GM19351 (cell line): ENCODE results near the gene KRTAP9-7.
"Not testable (repeated sequence)": the region's sequence is repeated elsewhere in the genome, so short reads cannot be mapped to it uniquely, and the experiment has no call there.

Source experiments
- ATAC-seq: cut with Tn5 transposase; IDR thresholded peaks from one replicate; pipeline ENCODE4 v1.9.1; 2021; ENCODE audit warnings: mild to moderate bottlenecking, moderate library complexity; ENCODE audit not compliant: unreplicated experiment

Gene KRTAP9-7

GRCh38 chr17:41271323-41271722, 4.2 kb upstream of the KRTAP9-7 start:
- not testable (repeated sequence) for ATAC-seq

DNA sequence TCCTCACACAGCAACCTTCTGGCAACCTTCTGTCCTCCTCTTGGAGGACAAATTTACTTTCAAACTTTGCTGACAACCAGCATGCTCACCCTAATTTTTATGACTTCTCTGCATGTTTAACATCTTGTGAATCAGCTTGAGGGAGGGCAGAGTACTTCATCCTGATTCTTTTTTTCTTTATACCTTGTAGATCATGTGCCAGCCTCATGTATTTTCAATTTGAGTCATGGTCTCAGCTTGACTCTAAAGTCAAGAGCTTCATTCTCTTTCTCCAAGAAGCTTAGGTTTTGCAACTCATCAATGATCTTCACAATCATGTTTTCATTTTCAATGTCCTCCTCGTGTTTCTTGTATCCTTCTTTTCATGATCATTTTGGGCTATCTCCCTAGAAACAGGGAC, 3.6 kb upstream of the KRTAP9-7 start:
- ATAC-seq = no peak

GRCh38 chr17:41278176-41278955, 2.9 kb downstream of the KRTAP9-7 start:
- ATAC-seq = no peak

DNA sequence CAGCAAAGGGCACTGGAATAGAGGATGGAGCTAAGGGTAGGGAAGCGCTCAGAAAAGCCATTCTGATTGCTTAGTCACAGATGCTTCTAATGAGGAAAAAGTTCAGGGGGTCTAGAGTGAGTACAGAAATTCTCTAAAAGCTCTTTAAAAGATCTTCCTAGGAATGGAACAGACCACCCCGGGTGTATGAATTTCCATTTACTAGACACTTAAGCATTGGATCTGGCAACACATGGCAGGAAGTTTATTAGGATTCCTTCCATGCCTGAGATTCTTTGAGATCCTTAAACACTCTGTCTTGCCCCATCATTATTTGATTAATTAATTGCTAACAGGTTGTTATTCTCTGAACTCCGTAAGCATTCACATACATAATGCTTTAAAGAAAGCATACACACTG, 8.5 kb downstream of the KRTAP9-7 start:
- no peak for ATAC-seq

DNA sequence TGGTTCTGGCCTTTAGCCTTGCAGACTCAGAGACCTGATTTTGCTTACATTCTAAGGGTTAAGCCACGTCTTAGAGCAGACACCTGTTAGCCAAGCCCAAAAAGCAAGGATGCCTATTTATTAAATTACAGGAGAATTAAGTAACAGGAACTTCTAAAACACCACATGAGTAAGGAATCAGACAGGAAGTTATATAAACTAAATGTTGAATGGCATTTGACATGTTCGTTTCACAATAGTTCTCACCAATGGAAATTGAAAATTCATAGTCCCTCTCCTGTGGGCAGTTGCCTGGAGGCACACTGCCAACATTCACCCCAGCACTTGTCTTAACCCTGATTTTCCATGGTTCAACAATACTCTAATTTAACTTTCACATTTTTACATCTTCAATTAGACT, 9.0 kb downstream of the KRTAP9-7 start:
- ATAC-seq = no peak

DNA sequence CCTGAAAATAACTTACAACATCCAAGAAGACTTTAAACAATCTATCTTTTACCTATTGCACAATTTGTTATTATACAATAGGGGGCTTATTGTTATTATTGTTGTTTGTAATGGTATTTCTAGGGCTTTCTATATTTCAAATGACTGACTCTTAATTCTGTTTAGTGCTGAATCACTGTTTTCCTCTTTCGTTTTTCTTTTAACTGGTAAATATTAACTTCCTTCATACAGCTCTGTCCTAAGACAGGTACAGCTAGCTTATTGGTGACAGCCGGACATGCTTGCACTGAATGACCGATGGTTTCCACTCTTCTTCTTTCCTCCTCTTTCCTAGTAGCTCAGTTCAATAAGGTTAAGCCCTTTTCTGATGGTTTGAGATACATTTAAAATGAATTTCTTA, 11.6 kb downstream of the KRTAP9-7 start:
- ATAC-seq = no peak

- no peak for ATAC-seq
Measured at GRCh38 chr17:41294016-41294415, 18.5 kb downstream of the KRTAP9-7 start.

DNA sequence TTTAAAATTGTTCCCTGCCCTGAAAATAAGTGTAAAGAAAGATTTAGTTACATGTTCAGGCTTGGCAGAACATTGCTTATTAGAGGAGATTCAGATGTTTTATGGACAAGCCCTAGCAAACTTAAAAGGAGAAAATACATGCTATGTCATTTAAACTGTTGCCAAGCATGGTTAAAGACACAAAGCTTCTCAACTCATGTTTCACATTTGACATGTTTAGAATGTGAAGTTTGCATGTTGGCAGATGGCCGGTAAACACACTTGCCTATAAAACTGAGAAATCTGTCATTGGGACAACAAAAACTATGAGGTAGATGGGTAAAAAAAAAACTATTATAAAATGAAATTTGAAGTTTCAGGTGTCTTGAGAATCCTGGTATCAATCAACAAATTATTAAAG, 21.3 kb downstream of the KRTAP9-7 start:
- ATAC-seq = no peak

DNA sequence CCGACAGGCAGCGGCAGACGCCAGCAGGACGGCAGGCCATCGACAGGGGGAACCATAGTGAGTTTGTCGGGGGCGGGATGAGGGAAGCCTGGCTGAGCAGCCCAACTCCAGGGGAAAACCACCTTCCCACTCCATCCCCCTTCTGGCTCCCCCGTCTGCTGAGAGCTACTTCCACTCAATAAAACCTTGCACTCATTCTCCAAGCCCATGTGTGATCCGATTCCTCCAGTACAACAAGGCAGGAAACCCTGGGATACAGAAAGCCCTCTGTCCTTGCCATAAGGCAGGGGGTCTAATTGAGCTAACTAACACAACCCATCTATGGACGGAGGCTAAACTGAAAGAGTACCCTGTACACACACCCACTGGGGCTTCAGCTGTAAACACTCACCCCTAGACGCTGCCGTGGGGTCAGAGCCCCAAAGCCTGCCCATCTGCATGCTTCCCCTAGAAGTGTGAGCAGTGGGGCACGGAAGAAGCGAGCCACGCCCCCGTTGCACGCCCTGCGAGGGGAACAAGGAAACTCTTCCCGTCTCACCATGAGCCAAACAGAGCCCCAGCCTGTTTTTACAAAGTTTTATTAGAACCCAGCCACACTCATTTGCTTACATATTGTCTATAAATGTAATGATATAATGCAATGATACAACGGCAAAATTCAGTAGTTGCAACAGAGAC, 23.1 kb downstream of the KRTAP9-7 start:
- ATAC-seq = no peak

DNA sequence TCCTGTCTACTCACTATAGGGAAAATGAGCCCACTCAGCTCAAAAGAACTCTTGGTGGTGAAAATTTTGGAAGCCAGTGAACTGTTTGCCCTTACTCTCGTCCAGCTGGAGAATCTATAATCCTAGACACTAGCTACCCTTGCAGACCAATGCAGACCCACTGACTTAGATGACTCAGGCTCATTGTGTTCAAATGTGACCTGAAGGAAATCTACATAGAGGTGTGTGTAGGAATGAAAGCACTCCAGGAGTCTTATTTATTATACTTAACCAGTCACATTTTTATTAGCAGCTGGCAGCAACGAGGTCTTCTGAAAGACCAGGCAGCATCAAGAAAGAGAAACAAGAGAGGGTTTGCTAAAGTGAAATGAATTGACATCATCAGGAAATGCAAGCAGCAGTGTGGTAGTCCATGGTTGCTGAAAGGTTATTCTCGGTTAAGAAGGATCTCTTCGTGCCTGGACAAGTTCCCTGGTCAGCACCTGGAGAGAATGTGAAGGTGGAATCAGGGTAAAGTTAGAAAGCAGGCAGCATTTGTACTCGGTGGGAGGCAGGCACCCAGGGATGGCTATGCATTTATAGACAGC, 25.8 kb downstream of the KRTAP9-7 start:
- no peak for ATAC-seq

DNA sequence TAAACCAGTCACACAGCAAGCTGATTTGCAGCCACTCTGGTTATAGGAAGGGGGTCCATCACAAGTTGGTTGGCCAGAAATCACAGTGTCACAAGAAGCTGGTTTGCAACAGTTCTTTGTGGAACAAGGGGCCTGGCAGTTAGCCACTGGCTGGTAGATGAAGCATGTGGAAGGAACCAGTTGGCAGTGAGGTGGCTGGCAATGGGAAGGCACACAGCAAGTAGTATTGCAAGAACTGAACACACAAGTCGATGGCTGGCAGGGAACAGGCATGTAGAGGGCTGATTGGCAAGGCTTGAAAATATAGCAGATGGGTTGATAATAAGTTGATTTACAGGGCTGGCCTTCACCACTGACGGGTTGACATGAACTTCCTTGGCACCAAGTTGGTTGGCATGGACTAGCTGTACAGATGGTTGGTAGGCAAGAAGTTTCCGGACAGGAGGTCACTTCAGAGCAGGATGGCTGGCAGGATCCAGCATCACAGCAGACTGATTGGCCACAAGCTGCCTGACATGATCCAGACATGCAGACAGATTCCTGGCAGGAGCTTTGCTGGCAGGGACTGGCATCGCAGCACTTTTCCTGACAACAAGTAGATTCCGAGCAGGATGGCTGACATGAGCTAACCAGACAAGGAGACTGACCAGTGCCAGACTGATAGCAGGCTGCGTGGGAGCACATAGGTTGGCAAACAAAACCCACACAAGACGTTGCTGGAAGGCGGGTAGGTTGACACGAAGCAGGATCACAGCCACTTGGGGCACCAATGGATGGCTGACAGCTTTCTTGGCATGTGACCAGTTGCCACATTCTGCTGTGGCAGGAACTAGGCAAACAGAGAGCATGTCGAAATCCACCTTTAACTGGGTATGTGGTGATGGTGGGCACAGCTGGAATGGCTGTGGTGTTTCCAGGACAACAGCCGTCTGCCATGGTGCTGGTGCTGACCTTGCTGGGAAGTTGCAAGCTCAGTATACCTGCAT, 26.7 kb downstream of the KRTAP9-7 start, which contains the start of gene KRTAP29-1:
Gene KRTAP29-1 (minus strand): TSS at position 936 of the 986 bp plus-strand sequence. CDS start 0 bp downstream, at position 936.
- ATAC-seq = no peak

- ATAC-seq = no peak
Measured at GRCh38 chr17:41302981-41303380, 27.5 kb downstream of the KRTAP9-7 start.

DNA sequence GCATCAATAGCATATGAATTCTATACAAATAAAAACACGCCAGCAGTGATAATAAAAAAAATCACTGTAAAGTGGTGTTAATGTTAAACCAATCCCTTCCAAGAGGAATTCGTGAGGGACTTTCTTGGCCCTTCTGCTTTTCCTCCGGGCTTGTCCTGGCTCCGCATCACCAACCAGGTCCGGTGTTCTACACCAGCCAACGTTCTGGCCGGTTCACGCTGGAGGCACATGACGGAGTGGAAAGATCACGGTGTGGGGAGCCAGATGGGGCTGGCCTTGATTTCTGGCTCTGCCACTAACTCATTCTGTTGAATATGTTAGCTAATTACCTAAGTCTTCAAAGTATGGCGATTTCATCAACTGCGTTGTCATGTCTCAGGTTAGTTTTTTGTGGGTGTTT, 28.6 kb downstream of the KRTAP9-7 start:
- no peak for ATAC-seq

DNA sequence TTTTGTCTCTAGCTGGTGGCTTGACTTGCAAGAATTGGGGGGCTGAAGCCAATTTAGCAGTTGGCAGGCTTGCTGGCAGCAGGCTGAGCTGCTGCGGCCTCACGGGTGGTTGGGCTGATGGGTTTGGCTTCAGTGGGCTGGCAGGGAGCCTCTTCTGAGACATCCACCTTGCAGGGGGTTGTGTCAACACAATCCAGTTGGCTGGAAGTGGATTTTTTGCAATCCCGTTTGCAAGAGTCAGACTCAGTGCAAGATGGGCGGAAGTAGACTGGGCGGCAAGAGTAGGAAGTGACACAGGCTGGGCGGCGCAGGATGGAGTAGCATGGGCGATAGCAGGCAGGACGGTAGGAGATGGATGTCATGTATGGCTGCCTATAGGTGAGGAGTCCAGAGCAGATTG, 32.1 kb downstream of the KRTAP9-7 start:
- ATAC-seq = no peak

DNA sequence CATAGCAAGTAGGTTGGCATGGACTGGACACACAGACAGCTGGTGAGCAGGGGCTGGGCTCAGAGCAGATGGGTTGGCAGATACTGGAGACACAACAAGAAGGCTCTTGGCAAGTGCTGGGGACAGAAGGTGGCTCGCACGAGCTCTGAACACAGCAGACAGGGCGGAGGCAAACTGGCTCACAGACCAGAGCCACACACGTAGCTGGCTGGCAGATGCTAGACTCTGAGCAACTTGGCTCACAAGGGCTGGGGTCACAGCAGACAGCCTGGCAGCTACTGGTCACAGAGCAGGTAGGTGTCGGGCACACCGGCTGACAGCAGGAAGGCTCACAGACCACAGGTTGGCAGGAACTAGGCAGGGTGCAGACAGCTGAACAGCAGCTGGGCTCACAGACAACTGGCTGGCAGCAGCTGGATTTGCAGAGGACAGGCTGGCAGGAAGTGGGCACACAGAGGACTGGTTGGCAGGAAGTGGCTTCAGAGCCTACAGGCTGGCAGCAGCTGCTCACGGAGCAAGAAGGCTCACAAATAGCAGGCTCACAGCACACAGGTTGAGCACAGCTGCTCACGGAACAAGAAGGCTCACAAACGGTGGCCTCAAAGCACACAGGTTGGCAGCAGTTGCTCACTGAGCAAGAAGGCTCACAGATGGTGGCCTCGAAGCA, 32.9 kb downstream of the KRTAP9-7 start:
- ATAC-seq = no peak

- no peak for ATAC-seq
Measured at GRCh38 chr17:41308918-41309359, 33.4 kb downstream of the KRTAP9-7 start, which contains the start of gene KRTAP16-1. TSS of gene KRTAP16-1 (minus strand) at chr17:41309309. CDS start at chr17:41309253, 56 bp downstream.

- no peak for ATAC-seq
Measured at GRCh38 chr17:41311111-41311510, 35.6 kb downstream of the KRTAP9-7 start.

GRCh38 chr17:41315204-41315794, 39.8 kb downstream of the KRTAP9-7 start, which contains the start of gene KRTAP17-1:
TSS of gene KRTAP17-1 (minus strand) at chr17:41315710. CDS start at chr17:41315650, 60 bp downstream.
- ATAC-seq = no peak

DNA sequence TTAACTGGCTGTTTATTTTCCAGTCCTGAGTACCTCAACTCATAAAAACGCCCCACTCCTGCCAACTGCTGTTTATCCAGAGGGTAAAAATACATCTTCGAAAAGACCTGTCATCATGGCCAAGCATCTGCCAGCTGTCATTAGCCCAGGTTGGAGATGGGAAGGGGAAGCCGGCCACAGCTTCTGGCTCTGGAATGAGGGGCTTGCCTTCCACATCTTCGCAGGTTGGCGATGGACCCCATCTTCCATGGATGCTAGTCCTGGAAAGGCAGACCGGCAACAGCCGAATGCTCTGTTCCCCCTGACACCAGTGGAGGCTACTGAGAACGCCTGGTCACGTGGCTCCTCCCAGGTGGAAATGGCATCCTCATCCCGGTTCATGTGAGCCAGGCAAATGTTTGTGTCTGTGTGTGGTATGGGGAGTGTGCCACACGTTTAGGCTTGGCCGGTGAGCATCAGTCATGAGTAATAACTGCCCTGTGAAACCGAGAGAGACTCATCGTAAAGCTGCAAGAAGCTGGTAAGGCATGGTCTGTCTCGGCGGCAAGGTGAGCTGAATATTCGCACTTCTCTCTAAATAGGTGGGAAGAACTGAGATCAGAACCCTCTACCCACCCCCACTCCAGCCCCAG, 40.4 kb downstream of the KRTAP9-7 start:
- ATAC-seq = no peak
